ENCODE measurements around the gene OR2F1.

DNA sequence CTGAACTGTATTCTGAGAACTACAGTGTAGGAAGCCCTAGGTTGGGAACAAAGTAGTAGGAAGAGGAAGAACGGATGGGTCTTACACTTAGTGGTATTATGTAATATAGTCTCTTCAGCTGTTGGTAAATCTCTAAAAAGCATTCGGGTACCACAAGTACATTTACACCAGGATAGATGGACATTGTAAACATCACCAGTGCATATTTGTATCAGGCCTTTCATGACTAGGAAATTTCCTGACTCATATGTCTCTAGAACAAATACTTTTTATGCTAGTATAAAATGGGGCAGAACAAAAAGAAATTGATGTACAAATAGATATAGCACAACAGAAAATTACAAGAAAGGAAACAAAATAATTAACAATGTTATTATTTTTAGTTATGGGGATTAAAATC is 23.9 kb downstream of the OR2F1 start:
- no peak for TF ChIP-seq CTCF (IDR thresholded peaks at IDR 0.05 in 2 of 3, conservative IDR thresholded peaks at IDR 0.05 in 1 of 3; ENCODE audit: borderline replicate concordance in 1 of 3, insufficient read depth in 1 of 3, low read depth in 2 of 3, low read length in 2 of 3)
- TF ChIP-seq, protein P1, sequence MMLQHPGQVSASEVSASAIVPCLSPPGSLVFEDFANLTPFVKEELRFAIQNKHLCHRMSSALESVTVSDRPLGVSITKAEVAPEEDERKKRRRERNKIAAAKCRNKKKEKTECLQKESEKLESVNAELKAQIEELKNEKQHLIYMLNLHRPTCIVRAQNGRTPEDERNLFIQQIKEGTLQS (IDR thresholded peaks at IDR 0.05): no peak
- TF ChIP-seq CEBPB (IDR thresholded peaks at IDR 0.05; ENCODE audit: low read depth): no peak
- TF ChIP-seq EZH2phosphoT487 (IDR thresholded peaks at IDR 0.05; ENCODE audit: borderline replicate concordance): no peak
- TF ChIP-seq POLR2A (IDR thresholded peaks at IDR 0.05; ENCODE audit: borderline replicate concordance, extremely low read depth, insufficient read depth, insufficient read length): no peak
